Stomach (tissue), 9 donors: ENCODE data around the gene TENT4B. TPM values are rescaled to one million over a fixed set of nuclear protein-coding genes. Genes with fewer than 3 reads are reported as not detected.
A peak's percentile ranks its signal among the peaks of the same experiment; 100 is the strongest.

ENCODE experiments used
- DNase-seq, 2 donors: peaks; one replicate each; pipeline versions ENCODE4 v3.0.0 to v3.0.0-alpha.2; 2013 to 2019
- H3K27ac ChIP-seq, 5 donors: fragments of 200-600 bp in 4 of 5; sonication (generic) in 4 of 5; one replicate each; pipeline ENCODE4 v1.5.1; 2013 to 2019; ENCODE audit warnings: mild to moderate bottlenecking in 1 of 5, moderate library complexity in 1 of 5
- H3K27me3 ChIP-seq, 3 donors: fragments of 200-600 bp; sonication (generic); one replicate each; pipeline ENCODE4 v1.5.1; 2017 to 2019; ENCODE audit warnings: mixed run types in 1 of 3
- H3K36me3 ChIP-seq, 4 donors: fragments of 200-600 bp; sonication (generic); 1 replicate in 3 of 4; 2 replicates in 1 of 4; pipeline ENCODE4 v1.5.1; 2016 to 2019
- H3K4me1 ChIP-seq, 4 donors: fragments of 200-600 bp; sonication (generic); one replicate each; pipeline ENCODE4 v1.5.1; 2016 to 2019
- H3K4me3 ChIP-seq, 4 donors: fragments of 200-600 bp; sonication (generic) in 3 of 4; one replicate each; pipeline ENCODE4 v1.5.1; 2016 to 2019; ENCODE audit warnings: mild to moderate bottlenecking in 1 of 4
- H3K9me3 ChIP-seq, 4 donors: fragments of 200-600 bp; sonication (generic); one replicate each; pipeline ENCODE4 v1.5.1; 2016 to 2019
- EP300 ChIP-seq: sonication (generic); formaldehyde crosslinking; IDR thresholded peaks from one replicate; pipeline ENCODE4 v1.6.1; 2017; ENCODE audit warnings: antibody characterized with exemption
- POLR2A ChIP-seq, 4 donors: fragments of 450-650 bp; IDR thresholded peaks; one replicate each; pipeline ENCODE4 v1.6.1; 2016; ENCODE audit warnings: antibody characterized with exemption in 4 of 4, control low read depth in 2 of 4, mild to moderate bottlenecking in 1 of 4, moderate library complexity in 1 of 4
- POLR2AphosphoS5 ChIP-seq, 3 donors: sonication (generic); formaldehyde crosslinking; IDR thresholded peaks; one replicate each; pipeline ENCODE4 v1.6.1; 2016; ENCODE audit warnings: antibody characterized with exemption in 3 of 3
- WGBS, 5 donors: extraction: QIAGEN DNeasy Blood & Tissue Kit in 3 of 5; methylation state at CpG; one replicate each; pipeline versions ENCODE4 v1.1.5 to v1.1.7; 2013 to 2018; 5-methylcytosine and 5-hydroxymethylcytosine counted together
- intact Hi-C: fragments of 100-400 bp; cut with DNase I; formaldehyde crosslinking; loops from one replicate; pipeline ENCODE4 v1.15.1; 2023; ENCODE audit warnings: low total_unique reads
- polyA plus RNA-seq, 3 donors: library from polyadenylated mRNA; stranded (reverse); fragments of 200-250 nt; gene quantifications; one replicate each; pipeline ENCODE4 v1.2.3, GENCODE V29; 2013
- total RNA-seq, 5 donors: library from RNA; depleted of rRNA; stranded (reverse); fragments of >200 nt; gene quantifications; one replicate each; pipeline versions ENCODE4 v1.1.0 to v1.2.3, GENCODE V29; 2014 to 2016
- TF ChIP-seq, protein P1 (sequence below), 7 experiments: fragments of 450-650 bp in 4 of 7; fragments of 200-600 bp in 3 of 7; sonication (generic) in 3 of 7; IDR thresholded peaks; one replicate each; pipeline ENCODE4 v1.5.1; 2016 to 2019; ENCODE audit warnings: antibody characterized with exemption in 7 of 7, control low read depth in 2 of 7, mild to moderate bottlenecking in 1 of 7
- donor health status: healthy with polysubstance abuse.
- donor health status: Bipolar disorder and iron deficiency.
- donor health status: healthy.

TENT4B gene
- total and polyA plus RNA-seq, 8 donors: 2.4 to 24.1 (median 8.3) TPM

- no peak for DNase-seq
- no peak overlapping the region for H3K27ac ChIP-seq
- 26 to 62% (median 38%) methylated on average over 3 of the region's 3 CpGs for WGBS, 5 donors
- H3K4me1 ChIP-seq: peaks cover 39 to 81% (median 58%) of the 10 kb centered on the region in 4 donors
- peaks cover 6 to 15% (median 12%) of the 10 kb centered on the region in 4 donors for H3K36me3 ChIP-seq
- no peaks in the 10 kb centered on the region for H3K27me3 ChIP-seq
- no peak for TF ChIP-seq EP300
- TF ChIP-seq POLR2A (IDR thresholded peaks at IDR 0.05): no peak
- TF ChIP-seq POLR2AphosphoS5 (IDR thresholded peaks at IDR 0.05): no peak
- TF ChIP-seq, protein P1, sequence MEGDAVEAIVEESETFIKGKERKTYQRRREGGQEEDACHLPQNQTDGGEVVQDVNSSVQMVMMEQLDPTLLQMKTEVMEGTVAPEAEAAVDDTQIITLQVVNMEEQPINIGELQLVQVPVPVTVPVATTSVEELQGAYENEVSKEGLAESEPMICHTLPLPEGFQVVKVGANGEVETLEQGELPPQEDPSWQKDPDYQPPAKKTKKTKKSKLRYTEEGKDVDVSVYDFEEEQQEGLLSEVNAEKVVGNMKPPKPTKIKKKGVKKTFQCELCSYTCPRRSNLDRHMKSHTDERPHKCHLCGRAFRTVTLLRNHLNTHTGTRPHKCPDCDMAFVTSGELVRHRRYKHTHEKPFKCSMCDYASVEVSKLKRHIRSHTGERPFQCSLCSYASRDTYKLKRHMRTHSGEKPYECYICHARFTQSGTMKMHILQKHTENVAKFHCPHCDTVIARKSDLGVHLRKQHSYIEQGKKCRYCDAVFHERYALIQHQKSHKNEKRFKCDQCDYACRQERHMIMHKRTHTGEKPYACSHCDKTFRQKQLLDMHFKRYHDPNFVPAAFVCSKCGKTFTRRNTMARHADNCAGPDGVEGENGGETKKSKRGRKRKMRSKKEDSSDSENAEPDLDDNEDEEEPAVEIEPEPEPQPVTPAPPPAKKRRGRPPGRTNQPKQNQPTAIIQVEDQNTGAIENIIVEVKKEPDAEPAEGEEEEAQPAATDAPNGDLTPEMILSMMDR (IDR thresholded peaks at IDR 0.05): no peak
- H3K9me3 ChIP-seq: no peaks in the 10 kb centered on the region
- intact Hi-C loops: no loop called here
- H3K4me3 ChIP-seq: no peak overlapping the region
Observed at GRCh38 chr16:50207652-50208051, 54.5 kb downstream of the TENT4B start.

DNA sequence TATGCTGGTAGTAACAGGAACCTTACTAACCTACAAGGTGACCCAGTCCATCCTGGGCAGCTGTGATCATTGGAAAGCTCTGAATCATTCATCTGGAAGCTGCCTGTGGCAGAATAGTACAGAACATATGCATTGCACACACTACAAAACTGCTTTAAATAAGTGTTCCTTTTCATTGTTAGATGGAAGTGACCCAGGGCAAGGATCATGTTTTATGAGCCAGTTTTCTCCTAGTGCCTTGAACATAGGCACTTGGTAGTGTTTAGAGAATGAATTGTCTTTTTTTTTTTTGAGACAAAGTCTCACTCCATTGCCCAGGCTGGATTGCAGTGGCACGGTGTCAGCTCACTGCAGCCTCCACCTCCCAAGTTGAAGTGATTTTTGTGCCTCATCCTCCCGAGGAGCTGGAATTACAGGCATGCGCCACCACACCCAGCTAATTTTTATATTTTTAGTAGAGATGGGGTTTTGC is 55.4 kb downstream of the TENT4B start:
- intact Hi-C loops: no loop called here
- H3K27me3 ChIP-seq: no peaks in the 10 kb centered on the region
- WGBS, 5 donors: 77 to 89% (median 82%) methylated on average over 3 of the region's 3 CpGs

DNA sequence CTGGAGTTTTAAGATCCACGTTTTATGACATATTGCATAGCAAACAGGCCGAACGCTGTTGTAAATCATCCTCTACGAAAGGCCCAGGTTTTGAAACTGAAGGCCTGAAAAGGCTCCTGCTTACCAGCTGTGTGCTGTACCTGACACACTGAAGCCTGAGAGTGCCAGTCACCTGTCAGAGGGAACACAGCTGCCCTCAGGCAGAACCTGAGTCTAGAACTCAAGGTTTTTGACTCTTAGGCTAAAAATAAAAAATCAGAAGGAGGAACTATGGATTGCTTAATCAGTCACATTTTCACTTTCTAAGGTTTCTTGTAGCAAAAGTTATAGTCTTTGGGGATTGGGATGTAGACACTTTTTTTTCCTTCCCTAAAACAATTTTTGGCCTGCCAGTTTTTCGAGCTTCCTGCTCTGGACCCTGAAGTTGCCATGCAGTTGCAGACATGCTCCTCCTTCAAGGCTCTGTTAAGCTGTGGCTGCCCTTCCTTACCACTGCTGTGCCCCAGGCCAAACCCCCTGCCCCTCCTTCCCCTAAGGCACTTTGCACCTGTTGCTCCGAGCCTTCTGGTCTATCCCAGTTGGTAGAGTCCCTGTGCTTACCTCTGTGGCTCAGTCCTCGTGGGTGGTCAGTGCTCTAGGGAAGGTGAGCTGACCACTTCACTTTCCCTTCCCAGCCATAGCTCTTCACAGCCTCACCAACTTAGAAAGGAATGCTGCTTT is 56.6 kb downstream of the TENT4B start:
- H3K9me3 ChIP-seq: no peaks in the 10 kb centered on the region
- 60 to 72% (median 67%) methylated on average over 7 of the region's 7 CpGs for WGBS, 5 donors
- intact Hi-C loops: loop anchor here (10.0 kb wide), 2 partner anchors 145 to 185 kb away; partner anchors contain the start of gene CNEP1R1
- peaks cover 13 to 27% (median 24%) of the 10 kb centered on the region in 4 donors for H3K36me3 ChIP-seq
- peak overlapping the region in 4 of 5 donors; percentile 11 to 31 (median 27) for H3K27ac ChIP-seq
- no peak overlapping the region for H3K4me3 ChIP-seq
- H3K4me1 ChIP-seq: peaks cover 21 to 69% (median 44%) of the 10 kb centered on the region in 4 donors
- TF ChIP-seq POLR2A (IDR thresholded peaks at IDR 0.05) (no peak), POLR2AphosphoS5 (IDR thresholded peaks at IDR 0.05) (no peak), EP300 (no peak)
- TF ChIP-seq, protein P1 (IDR thresholded peaks at IDR 0.05): no peak
- peak in 1 of 2 donors; percentile 26 for DNase-seq
- no peaks in the 10 kb centered on the region for H3K27me3 ChIP-seq

More for the DNA sequence above, 55.4 kb downstream of the TENT4B start:
- no peak for DNase-seq
- no peak for TF ChIP-seq POLR2AphosphoS5 (IDR thresholded peaks at IDR 0.05)
- Histone ChIP-seq H3K4me3 (no peak overlapping the region), H3K4me1 (peaks cover 30 to 73% (median 49%) of the 10 kb centered on the region in 4 donors), H3K27ac (no peak overlapping the region), H3K36me3 (peaks cover 13 to 22% (median 18%) of the 10 kb centered on the region in 4 donors), H3K9me3 (no peaks in the 10 kb centered on the region)

DNA sequence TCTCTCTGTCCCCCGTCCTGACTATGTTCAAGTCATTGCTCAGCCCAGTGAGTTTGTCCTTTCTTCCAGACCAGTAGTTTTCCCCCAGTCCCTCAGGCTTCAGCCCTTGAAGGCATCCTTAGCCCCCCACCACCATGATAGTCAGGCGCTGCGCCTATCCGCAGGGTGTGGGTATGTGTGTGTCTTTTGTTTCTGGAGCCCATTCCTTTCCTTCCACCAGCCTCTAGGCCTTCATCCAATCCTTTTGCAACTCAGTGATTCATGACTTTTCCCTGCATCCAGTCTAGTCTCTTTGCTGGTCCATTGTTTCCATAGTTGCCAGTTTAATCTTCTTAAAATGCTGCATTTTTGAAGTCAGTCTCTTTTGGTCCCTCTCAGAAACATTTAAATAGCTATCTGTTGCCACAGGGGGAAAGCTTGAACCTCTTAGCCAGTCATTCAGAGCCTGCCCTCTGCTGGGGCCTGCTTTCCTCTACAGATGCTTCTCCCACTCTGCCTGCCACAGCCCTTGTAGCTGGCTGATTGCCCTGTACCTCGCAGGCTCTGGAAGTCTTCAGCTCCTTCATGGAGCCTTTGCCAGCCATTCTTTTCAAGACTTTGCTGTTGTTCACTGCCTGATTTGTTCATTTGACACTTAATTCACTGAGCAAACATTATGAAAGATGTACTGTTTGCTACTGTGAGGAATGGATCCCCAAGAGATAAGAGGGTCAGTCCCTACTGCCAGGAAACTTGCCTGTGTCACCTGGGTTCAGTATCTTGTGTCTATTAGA is 57.3 kb downstream of the TENT4B start:
- Histone ChIP-seq H3K4me1 (peaks cover 20 to 61% (median 38%) of the 10 kb centered on the region in 4 donors), H3K27ac (peak overlapping the region in 4 of 5 donors; percentile 11 to 31 (median 27)), H3K27me3 (no peaks in the 10 kb centered on the region), H3K36me3 (peaks cover 13 to 33% (median 29%) of the 10 kb centered on the region in 4 donors), H3K9me3 (no peaks in the 10 kb centered on the region), H3K4me3 (no peak overlapping the region)
- TF ChIP-seq POLR2AphosphoS5 (IDR thresholded peaks at IDR 0.05) (peak in 1 of 3 donors; percentile 43), POLR2A (IDR thresholded peaks at IDR 0.05) (no peak), EP300 (no peak)
- TF ChIP-seq, protein P1 (IDR thresholded peaks at IDR 0.05): peak in 5 of 7 experiments; percentile 46 to 68 (median 56)
- WGBS, 5 donors: 58 to 75% (median 66%) methylated on average over 5 of the region's 5 CpGs
- peak; percentile 81 to 94 for DNase-seq
- intact Hi-C loops: loop anchor here (10.0 kb wide), 2 partner anchors 144 to 186 kb away; partner anchors contain the start of gene CNEP1R1
